Raji (cell line): ENCODE measurements around the gene FGD5.

Experiments used
- POLR2A ChIP-seq: IDR thresholded peaks from 2 replicates; pipeline ENCODE4 v1.6.1; 2011; ENCODE audit warnings: low read depth, low read length, control low read depth; ENCODE audit not compliant: insufficient read depth

FGD5 gene

DNA sequence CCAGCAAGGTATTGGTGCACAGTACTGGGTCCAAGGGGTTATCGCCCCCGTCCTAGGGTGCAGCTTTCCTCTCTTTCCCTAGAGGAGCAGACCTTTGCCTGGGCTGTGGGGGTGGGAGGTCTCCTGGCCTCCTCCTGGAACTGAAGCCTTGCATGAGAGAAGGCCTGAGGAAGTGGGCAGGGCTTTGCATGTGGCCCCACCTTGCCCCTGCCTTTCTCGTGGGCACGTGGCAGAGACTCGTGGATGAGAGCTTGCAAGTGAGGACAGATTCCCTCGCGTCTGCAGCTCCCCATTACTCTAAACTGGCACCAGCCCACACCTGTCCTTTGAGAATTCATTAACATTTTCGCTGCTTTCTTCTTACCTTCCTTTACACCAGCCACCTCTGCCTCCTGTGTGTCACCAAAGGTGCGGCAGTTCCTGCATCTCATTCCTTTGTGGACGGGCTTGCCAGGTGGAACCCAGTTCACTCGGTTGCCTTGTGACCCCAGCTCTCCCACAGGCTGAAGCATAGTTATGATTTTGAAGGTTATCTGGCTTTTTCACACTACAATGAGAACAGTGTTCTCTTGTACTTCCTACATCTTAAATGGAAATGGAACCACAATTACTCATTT, 87.7 kb downstream of the FGD5 start:
- no peak for TF ChIP-seq POLR2A

DNA sequence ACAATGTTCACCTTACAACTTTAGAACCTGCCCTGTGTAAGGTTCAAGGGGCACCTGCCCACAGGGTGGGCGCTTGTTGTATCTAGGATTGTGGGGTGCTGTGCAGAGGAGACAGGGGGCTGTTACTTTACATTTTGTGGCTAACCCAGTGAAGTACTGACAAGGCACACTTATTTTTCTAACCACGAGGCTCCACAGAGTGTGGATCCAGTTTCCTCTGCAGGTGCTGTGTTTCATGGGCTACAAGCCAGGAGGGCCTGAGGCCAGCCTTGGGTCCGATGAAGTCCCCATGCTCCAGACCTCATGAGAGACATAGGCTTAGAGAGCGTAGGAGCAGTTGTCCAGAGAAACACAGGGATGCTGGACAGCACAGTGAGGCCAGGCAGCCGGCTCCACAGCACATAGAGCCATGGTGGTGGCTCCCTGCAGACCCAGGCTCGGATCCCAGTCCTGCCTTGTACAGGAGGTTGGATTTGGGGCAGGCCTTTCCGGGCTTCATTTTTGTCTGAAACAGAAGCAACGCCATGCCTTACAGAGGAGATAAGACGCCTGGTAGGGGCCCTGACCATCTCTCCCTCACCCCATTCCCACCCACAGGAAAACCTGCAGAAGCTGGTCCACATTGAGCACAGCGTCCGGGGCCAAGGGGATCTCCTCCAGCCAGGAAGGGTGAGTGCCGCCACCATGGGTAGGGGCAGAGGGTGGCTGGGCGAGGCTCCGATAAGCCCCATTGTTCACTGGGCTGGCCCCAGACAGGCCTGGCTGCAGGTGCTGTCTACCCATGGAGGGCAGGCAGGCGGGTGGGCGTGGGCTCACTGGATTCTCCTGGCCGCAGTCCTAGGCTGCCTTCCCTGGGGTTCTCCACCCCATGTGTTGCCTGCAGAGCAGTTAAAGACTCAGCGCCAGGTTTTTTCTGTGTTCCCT, 88.5 kb downstream of the FGD5 start:
- TF ChIP-seq POLR2A = no peak

DNA sequence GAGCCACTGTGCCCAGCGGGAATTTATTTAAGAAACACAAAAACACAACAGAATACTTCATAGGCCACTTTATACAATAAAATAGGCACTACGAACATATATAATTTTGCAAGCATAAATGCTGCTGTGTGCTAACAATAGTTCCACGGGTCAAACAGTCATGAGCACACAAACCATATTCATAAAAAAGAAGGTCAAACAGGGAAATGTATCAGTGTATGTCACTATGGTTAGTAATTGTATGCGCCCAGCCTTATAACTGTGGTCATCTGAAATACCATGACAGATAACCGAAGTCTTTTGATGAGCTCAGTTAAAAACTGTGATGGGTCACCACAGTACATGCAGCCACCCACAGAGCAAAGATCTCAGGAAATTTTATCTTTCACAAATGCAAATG, 90.5 kb downstream of the FGD5 start:
- TF ChIP-seq POLR2A = no peak

DNA sequence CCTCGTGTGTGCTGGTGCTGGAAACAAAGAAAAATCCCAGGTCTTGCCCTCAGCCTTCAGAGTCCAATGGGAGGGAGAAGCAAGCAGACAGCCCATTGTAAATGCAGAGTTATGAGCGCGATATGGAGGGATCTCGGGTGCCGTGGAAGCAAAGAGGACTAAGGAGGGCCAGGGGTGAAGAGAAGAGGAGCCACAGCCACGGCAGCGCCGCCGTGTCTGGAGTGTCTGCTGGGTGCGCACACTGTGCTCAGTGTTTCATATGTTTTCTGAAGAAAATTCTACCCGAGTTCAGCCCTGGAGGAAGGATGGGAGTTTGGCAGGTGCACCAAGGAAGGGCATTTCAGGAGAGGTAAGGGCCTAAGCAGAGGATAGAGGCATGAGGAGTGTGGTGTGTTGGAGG, 92.9 kb downstream of the FGD5 start:
- no peak for TF ChIP-seq POLR2A

DNA sequence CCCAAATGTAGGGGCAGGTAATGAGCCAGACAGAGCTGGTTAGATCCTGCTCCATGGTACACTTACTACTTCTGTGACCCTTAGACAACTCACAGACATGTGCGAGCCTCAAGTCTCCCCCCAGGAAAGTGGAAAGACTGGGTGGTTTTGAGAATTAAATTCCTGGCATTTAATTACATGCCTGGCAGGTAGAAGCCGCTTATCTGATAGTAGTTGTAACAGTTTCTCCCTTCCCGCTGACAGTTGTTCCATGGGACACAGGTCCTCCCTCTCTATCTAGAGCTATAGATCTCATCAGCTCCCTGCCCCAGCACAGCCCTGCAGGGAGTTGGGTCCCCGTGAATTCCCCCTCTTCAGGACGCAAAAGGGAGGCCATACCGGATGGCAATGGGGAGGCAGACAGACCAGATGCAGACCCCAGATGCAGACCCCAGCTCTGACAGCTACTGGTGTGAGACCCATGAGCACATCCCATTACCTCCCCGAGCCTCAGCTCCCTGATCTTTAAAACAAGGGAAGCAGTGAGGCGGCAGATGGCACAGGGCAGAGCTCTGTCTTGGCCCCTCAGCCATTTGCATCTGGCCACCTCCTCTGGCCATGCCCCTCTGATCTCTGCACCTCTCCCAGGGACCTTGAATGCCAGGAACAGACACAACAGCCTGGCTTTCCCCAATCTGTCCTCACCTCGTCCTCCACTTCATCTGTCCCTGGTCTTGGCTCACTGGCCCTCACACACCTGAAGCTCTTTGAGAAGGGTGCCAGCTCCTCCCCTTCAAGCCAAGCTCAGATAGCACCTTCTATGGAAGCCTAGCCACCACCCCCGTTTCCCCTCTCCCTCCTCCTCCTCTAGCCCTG, 94.5 kb downstream of the FGD5 start:
- TF ChIP-seq POLR2A = no peak

DNA sequence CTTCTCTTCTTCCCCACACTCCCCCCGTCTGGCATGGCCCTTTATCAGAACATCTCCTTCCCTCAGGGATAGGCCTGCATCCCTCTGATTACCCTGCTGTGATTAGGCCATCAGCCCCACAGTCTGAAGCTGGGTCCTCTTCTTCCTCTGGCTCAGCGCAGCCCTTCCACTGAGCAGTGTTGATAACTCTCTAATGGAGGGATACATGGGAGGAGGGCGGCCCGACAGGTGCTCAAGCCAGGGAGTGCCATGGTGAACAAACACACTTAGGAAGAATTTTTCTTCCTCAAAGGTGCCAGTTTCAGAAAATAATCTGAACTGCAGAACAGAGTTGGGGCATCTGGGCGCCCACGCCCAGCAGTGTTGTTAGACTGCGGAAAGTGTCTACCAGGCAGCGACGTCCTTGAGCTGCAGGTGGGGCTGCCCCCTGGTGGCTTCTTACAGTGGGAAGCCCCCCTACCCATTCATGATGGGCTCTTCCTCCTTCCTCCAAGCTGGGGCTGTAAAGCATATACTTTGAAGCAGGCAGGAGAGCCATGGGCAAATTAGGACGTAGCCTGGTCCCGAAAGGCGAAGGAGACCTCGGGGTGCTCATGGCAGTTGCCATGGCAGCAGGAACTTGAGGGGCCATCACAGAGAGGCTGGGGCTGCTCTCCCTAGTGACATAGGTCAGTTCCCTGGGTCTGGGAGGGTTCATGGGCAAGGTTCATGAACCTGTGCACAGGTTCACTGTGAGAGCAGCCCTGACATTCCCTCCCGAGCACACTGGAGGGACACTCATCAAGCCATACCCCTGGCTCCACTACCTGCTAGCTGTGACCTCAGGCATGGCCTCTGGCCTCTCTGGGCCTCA, 95.4 kb downstream of the FGD5 start:
- no peak for TF ChIP-seq POLR2A

DNA sequence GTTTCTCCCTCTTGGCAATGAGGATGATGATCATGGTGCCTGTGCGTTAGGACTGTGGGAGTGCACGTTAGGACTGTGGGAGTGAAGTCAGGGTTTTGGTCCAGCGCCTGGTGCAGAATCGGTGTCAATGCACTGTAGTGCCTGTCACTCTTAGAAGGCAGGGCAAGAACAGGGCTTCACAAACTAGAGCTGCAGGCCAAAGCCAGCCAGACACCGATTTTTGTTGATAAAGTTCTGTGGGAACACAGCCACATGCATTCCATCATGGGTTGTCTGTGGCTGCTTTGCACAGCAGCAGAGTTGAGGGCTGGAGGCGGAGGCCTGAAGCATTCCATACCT, 96.0 kb downstream of the FGD5 start:
- TF ChIP-seq POLR2A = no peak

DNA sequence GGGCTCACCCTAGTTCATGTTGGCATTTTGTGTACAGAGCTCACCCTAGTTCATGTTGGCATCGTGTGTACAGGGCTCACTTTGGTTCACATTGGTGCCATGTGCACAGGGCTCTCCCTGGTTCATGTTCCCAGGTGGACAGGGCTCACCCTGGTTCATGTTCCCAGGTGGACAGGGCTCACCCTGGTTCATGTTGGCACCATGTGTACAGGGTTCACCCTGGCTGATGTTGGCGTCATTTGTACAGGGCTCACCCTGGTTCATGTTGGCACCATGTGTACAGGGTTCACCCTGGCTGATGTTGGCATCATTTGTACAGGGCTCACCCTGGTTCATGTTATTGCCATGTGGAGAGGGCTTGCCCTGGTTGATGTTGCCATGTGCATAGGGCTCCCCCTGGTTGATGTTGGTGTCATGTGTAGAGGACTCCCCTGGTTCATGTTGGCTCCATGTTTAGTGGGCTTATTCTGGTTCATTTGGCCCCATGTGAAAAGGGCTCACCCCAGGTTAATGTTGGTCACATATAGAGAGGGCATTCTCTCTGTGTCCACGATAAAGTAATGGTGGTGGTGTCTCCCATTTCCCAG, 97.0 kb downstream of the FGD5 start:
- no peak for TF ChIP-seq POLR2A

DNA sequence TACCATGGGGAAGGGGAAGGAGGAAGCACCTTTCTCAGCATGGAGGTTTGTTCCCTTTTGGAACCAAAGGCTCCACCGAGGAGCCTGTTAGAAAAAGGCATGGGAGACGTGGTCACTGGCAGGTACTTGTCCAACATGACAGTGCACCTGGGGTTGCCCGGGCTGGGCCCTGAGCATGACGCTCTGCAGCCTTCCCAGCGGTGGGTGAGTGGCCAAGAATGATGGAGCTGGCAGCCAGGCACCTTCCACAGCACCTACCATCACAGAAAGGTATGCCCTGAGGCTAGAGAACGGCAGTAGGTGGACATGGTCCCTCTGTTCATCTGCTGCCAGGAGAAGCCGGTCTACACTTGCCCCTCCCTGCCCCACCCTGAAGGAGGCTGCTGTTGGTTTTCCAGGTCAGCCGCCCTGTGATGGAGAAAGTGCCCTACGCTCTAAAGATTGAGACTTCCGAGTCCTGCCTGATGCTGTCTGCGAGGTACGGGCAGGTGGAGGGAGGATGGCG, 99.6 kb downstream of the FGD5 start:
- no peak for TF ChIP-seq POLR2A

DNA sequence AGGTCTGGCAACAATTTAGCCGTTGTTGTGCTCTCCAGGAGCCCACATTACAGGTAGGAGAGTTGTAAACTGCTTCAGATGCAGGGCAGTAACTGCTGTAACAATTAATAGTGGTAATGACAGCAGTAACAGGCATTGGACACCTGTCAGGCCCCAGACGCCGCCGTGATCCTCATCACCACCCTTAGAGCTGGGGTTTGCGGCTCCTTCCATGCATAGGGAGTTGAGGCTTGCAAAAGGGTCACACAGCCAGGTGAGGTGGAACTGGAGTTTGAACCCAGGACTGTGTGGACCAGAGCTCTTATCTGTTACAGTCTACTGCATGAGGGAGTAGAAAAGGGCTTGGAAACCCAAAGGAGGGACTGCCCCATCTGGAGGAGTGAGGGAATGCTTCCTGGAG, 101.8 kb downstream of the FGD5 start:
- no peak for TF ChIP-seq POLR2A

DNA sequence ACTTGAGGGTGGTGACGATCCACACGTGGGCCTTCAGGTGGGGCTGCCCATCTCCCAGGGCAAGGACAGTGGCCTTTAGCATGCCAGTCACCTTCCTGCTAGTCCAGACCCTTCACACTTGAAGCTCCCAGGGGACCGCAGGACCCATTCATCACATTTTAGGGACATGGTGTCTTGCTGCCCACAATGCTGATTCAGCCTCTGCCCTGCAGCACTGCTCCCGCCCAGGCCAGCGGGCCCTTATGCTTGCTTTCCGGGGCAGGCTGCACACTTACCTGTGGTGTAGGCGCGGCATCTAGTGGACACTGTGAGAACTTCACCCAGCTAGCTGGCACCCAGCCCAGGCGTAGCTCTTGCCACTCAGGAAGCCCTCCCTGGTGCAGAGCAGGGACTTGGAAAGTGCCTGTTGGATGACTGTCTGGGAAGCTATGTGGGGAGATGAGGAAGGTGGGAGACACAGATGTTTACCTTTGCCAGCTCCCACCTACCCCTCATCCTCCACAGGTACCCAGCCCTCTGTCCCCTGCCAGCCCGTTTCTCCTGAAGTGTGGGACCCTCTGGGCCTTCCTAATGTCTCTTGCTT, 102.4 kb downstream of the FGD5 start:
- no peak for TF ChIP-seq POLR2A

DNA sequence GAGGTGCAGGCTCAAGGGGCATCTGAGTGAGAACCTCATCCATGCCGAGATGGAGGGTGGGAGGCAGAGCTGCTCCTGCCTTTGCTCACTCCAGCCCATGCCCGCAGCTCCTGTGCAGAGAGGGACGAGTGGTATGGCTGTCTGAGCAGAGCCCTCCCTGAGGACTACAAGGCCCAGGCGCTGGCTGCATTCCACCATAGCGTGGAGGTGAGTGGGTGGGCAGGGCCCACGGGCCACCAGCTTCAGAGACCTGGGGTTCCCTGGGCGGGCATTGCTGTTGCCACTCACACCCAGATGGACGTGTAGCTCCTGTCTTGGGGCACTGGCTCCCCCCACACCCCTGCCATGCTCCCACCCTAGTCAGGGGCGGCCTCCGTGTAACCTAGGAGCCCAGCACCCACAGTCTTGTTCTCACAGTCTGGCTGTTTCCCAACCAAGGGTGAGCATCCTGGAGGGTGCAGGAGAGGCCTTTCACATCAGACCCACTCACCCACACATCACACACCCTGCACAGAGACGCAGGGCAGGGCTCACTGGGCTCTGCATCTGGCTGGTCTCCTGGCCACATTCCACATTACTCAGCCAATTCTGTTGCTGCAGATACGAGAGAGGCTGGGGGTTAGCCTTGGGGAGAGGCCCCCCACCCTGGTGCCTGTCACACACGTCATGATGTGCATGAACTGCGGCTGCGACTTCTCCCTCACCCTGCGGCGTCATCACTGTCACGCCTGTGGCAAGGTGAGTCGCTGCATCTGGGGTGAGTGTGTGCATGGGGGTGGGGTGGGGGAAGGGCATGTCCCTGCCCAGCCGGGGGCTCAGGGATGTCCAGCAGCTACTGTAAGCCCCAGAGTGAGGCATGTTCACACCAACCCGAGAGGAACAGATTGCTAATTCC, 103.3 kb downstream of the FGD5 start:
- no peak for TF ChIP-seq POLR2A

DNA sequence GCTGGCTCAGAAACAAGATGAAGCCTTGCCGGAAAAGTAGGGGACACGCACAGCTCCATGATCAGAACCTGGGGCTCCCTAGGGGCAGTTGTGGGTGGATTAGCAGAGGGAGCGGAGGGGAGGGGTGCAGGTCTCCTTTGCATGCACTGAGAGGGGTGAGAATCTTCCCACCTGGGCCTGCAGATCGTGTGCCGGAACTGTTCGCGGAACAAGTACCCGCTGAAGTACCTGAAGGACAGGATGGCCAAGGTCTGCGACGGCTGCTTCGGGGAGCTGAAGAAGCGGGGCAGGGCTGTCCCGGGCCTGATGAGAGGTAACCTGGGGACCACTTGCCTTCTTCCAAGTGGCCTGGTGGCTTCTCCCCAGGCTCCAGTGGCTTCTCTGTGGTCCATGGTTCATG, 104.1 kb downstream of the FGD5 start:
- no peak for TF ChIP-seq POLR2A
